Measurements from ENCODE around the gene ARL11. TPM values are rescaled to one million over a fixed set of nuclear protein-coding genes. Genes with fewer than 3 reads are reported as not detected.

ARL11 gene
- total RNA-seq, 1 donor = not detected

- no peaks in the 10 kb centered on the region for H4K20me1 ChIP-seq (ENCODE audit: insufficient read depth, low read length)
- no peak overlapping the region for H2AFZ ChIP-seq (ENCODE audit: low read length)
- H3K4me1 ChIP-seq (ENCODE audit: insufficient read depth, low read length) = peaks cover 6% of the 10 kb centered on the region
- no peak overlapping the region for H3K4me3 ChIP-seq (ENCODE audit: insufficient read depth, low read length)
- no peak overlapping the region for H3K4me2 ChIP-seq (ENCODE audit: insufficient read depth, low read length)
- H3K27ac ChIP-seq (ENCODE audit: low read depth, low read length) = no peak overlapping the region
- peaks cover 5% of the 10 kb centered on the region for H3K36me3 ChIP-seq (ENCODE audit: insufficient read depth, low read length)
- peak; percentile 88 for DNase-seq (ENCODE audit: insufficient read length, low spot score, missing footprints)
- TF ChIP-seq CTCF (IDR thresholded peaks at IDR 0.05; ENCODE audit: extremely low read depth, low read depth, low read length) = peak; percentile 60
- no peaks in the 10 kb centered on the region for H3K79me2 ChIP-seq (ENCODE audit: insufficient read depth, low read length)
- no peaks in the 10 kb centered on the region for H3K9me3 ChIP-seq (ENCODE audit: low read depth, low read length)
- no peaks in the 10 kb centered on the region for H3K27me3 ChIP-seq (ENCODE audit: insufficient read depth, low read length)
Observed at GRCh38 chr13:49652355-49653305, 24.3 kb downstream of the ARL11 start.

- Histone ChIP-seq H3K79me2 (ENCODE audit: insufficient read depth, low read length) (no peaks in the 10 kb centered on the region), H3K4me2 (ENCODE audit: insufficient read depth, low read length) (no peak overlapping the region), H4K20me1 (ENCODE audit: insufficient read depth, low read length) (no peaks in the 10 kb centered on the region), H3K36me3 (ENCODE audit: insufficient read depth, low read length) (peaks cover 11% of the 10 kb centered on the region), H3K4me1 (ENCODE audit: insufficient read depth, low read length) (peaks cover 6% of the 10 kb centered on the region), H3K9me3 (ENCODE audit: low read depth, low read length) (no peaks in the 10 kb centered on the region), H3K4me3 (ENCODE audit: insufficient read depth, low read length) (no peak overlapping the region), H3K27ac (ENCODE audit: low read depth, low read length) (no peak overlapping the region), H2AFZ (ENCODE audit: low read length) (no peak overlapping the region), H3K27me3 (ENCODE audit: insufficient read depth, low read length) (no peaks in the 10 kb centered on the region)
- TF ChIP-seq CTCF (IDR thresholded peaks at IDR 0.05; ENCODE audit: extremely low read depth, low read depth, low read length) = no peak
- DNase-seq (ENCODE audit: insufficient read length, low spot score, missing footprints) = no peak
Observed at GRCh38 chr13:49653478-49653877, 25.2 kb downstream of the ARL11 start.

- peaks cover 11% of the 10 kb centered on the region for H3K36me3 ChIP-seq (ENCODE audit: insufficient read depth, low read length)
- H4K20me1 ChIP-seq (ENCODE audit: insufficient read depth, low read length) = no peaks in the 10 kb centered on the region
- no peak overlapping the region for H3K4me2 ChIP-seq (ENCODE audit: insufficient read depth, low read length)
- H3K27ac ChIP-seq (ENCODE audit: low read depth, low read length) = no peak overlapping the region
- no peaks in the 10 kb centered on the region for H3K27me3 ChIP-seq (ENCODE audit: insufficient read depth, low read length)
- H3K4me3 ChIP-seq (ENCODE audit: insufficient read depth, low read length) = no peak overlapping the region
- peaks cover 6% of the 10 kb centered on the region for H3K4me1 ChIP-seq (ENCODE audit: insufficient read depth, low read length)
- H2AFZ ChIP-seq (ENCODE audit: low read length) = no peak overlapping the region
- no peaks in the 10 kb centered on the region for H3K79me2 ChIP-seq (ENCODE audit: insufficient read depth, low read length)
- no peak for TF ChIP-seq CTCF (IDR thresholded peaks at IDR 0.05; ENCODE audit: extremely low read depth, low read depth, low read length)
- no peak for DNase-seq (ENCODE audit: insufficient read length, low spot score, missing footprints)
- H3K9me3 ChIP-seq (ENCODE audit: low read depth, low read length) = no peaks in the 10 kb centered on the region
Observed at GRCh38 chr13:49654011-49654410, 25.7 kb downstream of the ARL11 start.

GRCh38 chr13:49655906-49656305, 27.6 kb downstream of the ARL11 start:
- H4K20me1 ChIP-seq (ENCODE audit: insufficient read depth, low read length) = no peaks in the 10 kb centered on the region
- DNase-seq (ENCODE audit: insufficient read length, low spot score, missing footprints) = no peak
- TF ChIP-seq CTCF (IDR thresholded peaks at IDR 0.05; ENCODE audit: extremely low read depth, low read depth, low read length) = no peak

More at GRCh38 chr13:49655906-49656305, 27.6 kb downstream of the ARL11 start:
- Histone ChIP-seq H3K79me2 (ENCODE audit: insufficient read depth, low read length) (no peaks in the 10 kb centered on the region), H3K36me3 (ENCODE audit: insufficient read depth, low read length) (peaks cover 11% of the 10 kb centered on the region), H3K9me3 (ENCODE audit: low read depth, low read length) (no peaks in the 10 kb centered on the region), H3K27me3 (ENCODE audit: insufficient read depth, low read length) (no peaks in the 10 kb centered on the region), H3K4me3 (ENCODE audit: insufficient read depth, low read length) (no peak overlapping the region), H3K4me2 (ENCODE audit: insufficient read depth, low read length) (no peak overlapping the region), H3K27ac (ENCODE audit: low read depth, low read length) (no peak overlapping the region), H2AFZ (ENCODE audit: low read length) (no peak overlapping the region), H3K4me1 (ENCODE audit: insufficient read depth, low read length) (peaks cover 6% of the 10 kb centered on the region)
